Forelimb muscle (tissue), 1 donor: ENCODE results near the gene KRT83. TPM values are rescaled to one million over a fixed set of nuclear protein-coding genes. Genes with fewer than 3 reads are reported as not detected.
"Not testable (repeated sequence)": the region's sequence is repeated elsewhere in the genome, so short reads cannot be mapped to it uniquely, and the experiment has no call there.

Experiments
- DNase-seq: peaks from one replicate; pipeline ENCODE4 v3.0.0-alpha.2; 2013; ENCODE audit warnings: low read depth
- polyA plus RNA-seq: library from polyadenylated mRNA; unstranded; fragments of 120-200 nt; gene quantifications from one replicate; pipeline ENCODE4 v1.2.1, GENCODE V29; 2013; ENCODE audit not compliant: insufficient read length

Gene KRT83
- polyA plus RNA-seq, 1 donor, result not detected

GRCh38 chr12:52353766-52354165 lies 32.6 kb upstream of the KRT83 start:
- no peak for DNase-seq

- no peak for DNase-seq
Measured at GRCh38 chr12:52352951-52353350, 31.8 kb upstream of the KRT83 start.

- no peak for DNase-seq
Measured at GRCh38 chr12:52351196-52352059, 30.2 kb upstream of the KRT83 start.

GRCh38 chr12:52350786-52351185 lies 29.6 kb upstream of the KRT83 start:
- no peak for DNase-seq

- DNase-seq, result no peak
Measured at GRCh38 chr12:52350021-52350620, 28.9 kb upstream of the KRT83 start.

GRCh38 chr12:52349196-52349595 lies 28.0 kb upstream of the KRT83 start:
- DNase-seq, result no peak

- no peak for DNase-seq
Measured at GRCh38 chr12:52347551-52348510, 26.6 kb upstream of the KRT83 start.

- DNase-seq, result no peak
Measured at GRCh38 chr12:52347016-52347415, 25.8 kb upstream of the KRT83 start.

GRCh38 chr12:52346593-52346992 lies 25.4 kb upstream of the KRT83 start:
- DNase-seq, result no peak

GRCh38 chr12:52345041-52345440 lies 23.8 kb upstream of the KRT83 start:
- not testable (repeated sequence) for DNase-seq

- DNase-seq, result no peak
Measured at GRCh38 chr12:52344111-52344510, 22.9 kb upstream of the KRT83 start.

- DNase-seq, result no peak
Measured at GRCh38 chr12:52343550-52343949, 22.4 kb upstream of the KRT83 start.

- DNase-seq, result no peak
Measured at GRCh38 chr12:52342781-52343490, 21.7 kb upstream of the KRT83 start.

- no peak for DNase-seq
Measured at GRCh38 chr12:52341066-52341580, 19.9 kb upstream of the KRT83 start.

- no peak for DNase-seq
Measured at GRCh38 chr12:52338241-52338960, 17.2 kb upstream of the KRT83 start.

GRCh38 chr12:52337054-52337453 lies 15.9 kb upstream of the KRT83 start:
- DNase-seq, result no peak

- no peak for DNase-seq
Measured at GRCh38 chr12:52336641-52337040, 15.4 kb upstream of the KRT83 start.

GRCh38 chr12:52335598-52336262 lies 14.5 kb upstream of the KRT83 start:
- DNase-seq, result no peak

GRCh38 chr12:52334185-52334584 lies 13.0 kb upstream of the KRT83 start:
- no peak for DNase-seq

GRCh38 chr12:52333321-52333720 lies 12.1 kb upstream of the KRT83 start:
- DNase-seq, result no peak
